ENCODE measurements around the gene ASPHD1.

- TF ChIP-seq CTCF (conservative IDR thresholded peaks at IDR 0.05 in 1 of 2, IDR thresholded peaks at IDR 0.05 in 1 of 2; ENCODE audit: extremely low read depth in 1 of 2, insufficient read depth in 1 of 2, low read depth in 1 of 2, low read length in 2 of 2) = no peak
- no peak for TF ChIP-seq EZH2 (IDR thresholded peaks at IDR 0.05; ENCODE audit: borderline replicate concordance, low read length)
Measured at GRCh38 chr16:29898804-29899515, 1.3 kb upstream of the ASPHD1 start.

Data from mammary epithelial cell (primary cell).